Measurements from ENCODE around the gene SPIN2B.

SPIN2B gene

DNA sequence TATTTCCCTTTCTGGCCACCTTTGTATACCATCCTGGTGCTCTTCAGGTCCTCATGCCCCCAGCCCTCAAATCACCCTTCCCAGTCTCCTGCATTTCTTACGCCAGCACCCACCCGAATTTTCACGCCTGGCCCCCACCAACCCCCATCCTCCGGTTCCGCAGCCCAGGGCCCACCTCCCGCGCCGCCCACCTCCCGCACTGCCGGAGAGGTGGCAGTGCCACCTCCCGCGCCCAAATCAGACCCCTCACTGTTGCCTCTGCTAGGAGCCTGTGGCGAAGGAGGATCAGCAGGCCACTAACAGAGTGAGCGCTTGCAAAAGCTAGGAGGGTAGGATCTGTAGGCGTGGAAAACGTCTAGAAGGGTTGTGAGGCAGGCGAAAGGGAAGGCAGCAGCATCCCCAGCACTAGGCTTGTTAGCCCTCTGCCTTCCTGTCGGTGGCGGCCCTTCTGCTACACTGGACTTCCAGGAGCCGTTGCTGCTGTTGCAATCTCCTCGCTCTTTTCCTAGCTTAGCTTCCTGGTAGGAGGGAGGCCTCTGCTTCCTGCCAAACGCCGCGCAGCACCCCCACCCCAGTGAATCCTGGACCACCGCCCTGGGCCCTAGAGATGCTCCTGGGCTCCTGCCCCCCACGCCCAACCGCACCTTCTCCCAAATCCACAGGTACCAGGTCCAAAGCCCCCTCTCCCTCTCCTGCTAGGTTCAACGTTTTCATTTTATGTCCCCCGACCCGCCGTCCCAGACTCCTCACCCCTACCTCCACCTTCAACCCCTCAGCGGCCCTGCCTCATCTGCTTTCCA is 51.0 kb downstream of the SPIN2B start:
- DNase-seq = no peak

Measured in NCI-H524 treated with DMSO at 0.1 percent for 48 hours (cell line).